SK-N-SH (cell line): ENCODE results near the gene HDAC4. TPM values are rescaled to one million over a fixed set of nuclear protein-coding genes. Genes with fewer than 3 reads are reported as not detected.

Experiments used
- CTCF ChIA-PET: fragments of 300-600, 350-600 bp; formaldehyde crosslinking; extraction: SDS; loops from one replicate; lab custom pipeline; 2021; lab: Yijun Ruan, JAX
- POLR2A ChIA-PET: fragments of 350-600 bp; sonication (Branson Sonifier 250); formaldehyde crosslinking; extraction: SDS; loops from one replicate; lab custom pipeline; 2020; ENCODE audit warnings: antibody characterized with exemption, inconsistent platforms; lab: Yijun Ruan, JAX
- DNase-seq: peaks from one replicate; pipeline ENCODE4 v3.0.0; 2012
- H2AFZ ChIP-seq: fragments of 200-600 bp; sonication (generic); 2 replicates; pipeline ENCODE4 v1.8.1; 2016; ENCODE audit warnings: antibody characterized with exemption, mild to moderate bottlenecking, low read depth
- H3F3A ChIP-seq: fragments of 200-600 bp; sonication (generic); replicated peaks from 2 replicates; pipeline ENCODE3; 2016; ENCODE audit warnings: antibody characterized with exemption, mild to moderate bottlenecking; ENCODE audit not compliant: insufficient read depth
- H3K27ac ChIP-seq, 2 experiments: fragments of 200-500 bp in 1 of 2; fragments of 200-600 bp in 1 of 2; sonication (Bioruptor generic) in 1 of 2; sonication (generic), shearing (Covaris generic) in 1 of 2; 2 replicates each; pipeline versions ENCODE4 v1.5.1 to v1.6.1; 2014 to 2016; ENCODE audit warnings: low read depth in 2 of 2, inconsistent platforms in 1 of 2, low read length in 1 of 2, mild to moderate bottlenecking in 1 of 2, mixed read lengths in 1 of 2
- H3K27me3 ChIP-seq: fragments of 200-600 bp; sonication (generic), shearing (Covaris generic); 2 replicates; pipeline ENCODE4 v1.6.1; 2016; ENCODE audit warnings: mixed run types; ENCODE audit not compliant: insufficient read depth
- H3K36me3 ChIP-seq, 2 experiments: fragments of 200-500 bp in 1 of 2; fragments of 200-600 bp in 1 of 2; sonication (Bioruptor generic) in 1 of 2; sonication (generic) in 1 of 2; replicated peaks in 1 of 2; 2 replicates each; pipeline versions ENCODE3 to v1.5.1; 2014 to 2016; ENCODE audit warnings: low read length in 1 of 2, mild to moderate bottlenecking in 1 of 2; ENCODE audit not compliant: insufficient read depth in 2 of 2, control insufficient read depth in 1 of 2
- H3K4me1 ChIP-seq, 2 experiments: fragments of 200-500 bp in 1 of 2; fragments of 200-600 bp in 1 of 2; sonication (Bioruptor generic) in 1 of 2; sonication (generic), shearing (Covaris generic) in 1 of 2; 2 replicates each; pipeline versions ENCODE4 v1.5.1 to v1.6.1; 2014 to 2016; ENCODE audit warnings: low read depth in 1 of 2, low read length in 1 of 2, mixed run types in 1 of 2; ENCODE audit not compliant: insufficient read depth in 2 of 2, control insufficient read depth in 1 of 2
- H3K4me2 ChIP-seq: fragments of 200-600 bp; sonication (generic), shearing (Covaris generic); 2 replicates; pipeline ENCODE4 v1.6.1; 2017; ENCODE audit warnings: mixed run types
- H3K4me3 ChIP-seq, 2 experiments: fragments of 200-500 bp in 1 of 2; fragments of 200-600 bp in 1 of 2; sonication (Bioruptor generic) in 1 of 2; sonication (generic), shearing (Covaris generic) in 1 of 2; 2 replicates each; pipeline versions ENCODE4 v1.5.1 to v1.8.1; 2014 to 2016; ENCODE audit warnings: low read depth in 2 of 2, inconsistent platforms in 1 of 2, low read length in 1 of 2, mild to moderate bottlenecking in 1 of 2, mixed read lengths in 1 of 2, moderate library complexity in 1 of 2
- H3K79me2 ChIP-seq: fragments of 200-600 bp; sonication (generic); 2 replicates; pipeline ENCODE4 v1.8.1; 2017; ENCODE audit warnings: mild to moderate bottlenecking; ENCODE audit not compliant: insufficient read depth
- H3K9ac ChIP-seq: fragments of 200-600 bp; sonication (generic); 2 replicates; pipeline ENCODE4 v1.6.1; 2017; ENCODE audit warnings: mixed run types
- H3K9me2 ChIP-seq: fragments of 200-600 bp; sonication (generic); 2 replicates; pipeline ENCODE4 v1.6.1; 2017; ENCODE audit warnings: mixed run types
- H3K9me3 ChIP-seq: fragments of 200-600 bp; sonication (generic); 2 replicates; pipeline ENCODE4 v1.6.1; 2017; ENCODE audit warnings: mixed run types, mild to moderate bottlenecking, moderate library complexity
- H4K20me1 ChIP-seq: fragments of 200-600 bp; sonication (generic); 2 replicates; pipeline ENCODE4 v1.6.1; 2017; ENCODE audit warnings: mild to moderate bottlenecking, mixed run types; ENCODE audit not compliant: insufficient read depth
- CTCF ChIP-seq: fragments of 200-600 bp; sonication (generic); IDR thresholded peaks from 2 replicates; pipeline ENCODE4 v1.6.1; 2017; ENCODE audit warnings: antibody characterized with exemption, mild to moderate bottlenecking, moderate library complexity
- EZH2phosphoT487 ChIP-seq: fragments of 200-600 bp; sonication (generic); IDR thresholded peaks from 2 replicates; pipeline ENCODE4 v1.6.1; 2017; ENCODE audit warnings: low read depth, mixed run types, mild to moderate bottlenecking, antibody characterized with exemption, moderate library complexity, borderline replicate concordance
- GABPA ChIP-seq: IDR thresholded peaks from 2 replicates; pipeline ENCODE4 v1.4.0; 2012; ENCODE audit warnings: low read depth, mild to moderate bottlenecking
- GATA2 ChIP-seq: sonication (generic); formaldehyde crosslinking; IDR thresholded peaks from 2 replicates; pipeline ENCODE4 v1.5.0; 2020; ENCODE audit warnings: mild to moderate bottlenecking, missing genetic modification reagents
- JUND ChIP-seq: IDR thresholded peaks from 2 replicates; pipeline ENCODE4 v1.4.0; 2012
- MEF2A ChIP-seq: IDR thresholded peaks from 2 replicates; pipeline ENCODE4 v1.4.0; 2012; ENCODE audit warnings: low read depth, borderline replicate concordance
- NRF1 ChIP-seq: IDR thresholded peaks from 2 replicates; pipeline ENCODE4 v1.6.1; 2012; ENCODE audit warnings: low read depth, mild to moderate bottlenecking, low read length
- PBX3 ChIP-seq: IDR thresholded peaks from 2 replicates; pipeline ENCODE4; 2012
- RCOR1 ChIP-seq: fragments of 150-350 bp; IDR thresholded peaks from 2 replicates; pipeline ENCODE4 v1.6.1; 2017; ENCODE audit warnings: antibody characterized with exemption, low read length
- RFX5 ChIP-seq: IDR thresholded peaks from 2 replicates; pipeline ENCODE4 v1.6.1; 2012; ENCODE audit warnings: mild to moderate bottlenecking, improper control_type of control experiment, low read length
- RXRA ChIP-seq: IDR thresholded peaks from 2 replicates; pipeline ENCODE4 v1.4.0; 2012; ENCODE audit warnings: low read depth, mild to moderate bottlenecking, borderline replicate concordance
- SIN3A ChIP-seq: IDR thresholded peaks from 2 replicates; pipeline ENCODE4 v1.6.1; 2012; ENCODE audit warnings: low read depth, mild to moderate bottlenecking, low read length, moderate library complexity, borderline replicate concordance
- SMC3 ChIP-seq: IDR thresholded peaks from 2 replicates; pipeline ENCODE4 v1.6.1; 2012; ENCODE audit warnings: low read depth, low read length, improper control_type of control experiment
- TAF1 ChIP-seq: IDR thresholded peaks from 2 replicates; pipeline ENCODE4 v1.6.1; 2012; ENCODE audit warnings: low read depth, mild to moderate bottlenecking, low read length, moderate library complexity, borderline replicate concordance
- USF1 ChIP-seq: IDR thresholded peaks from 2 replicates; pipeline ENCODE4 v1.4.0; 2012; ENCODE audit warnings: low read depth, borderline replicate concordance
- USF2 ChIP-seq: fragments of 150-350 bp; IDR thresholded peaks from 2 replicates; pipeline ENCODE4 v1.6.1; 2017; ENCODE audit warnings: antibody characterized with exemption, low read length, low read depth, borderline replicate concordance
- YY1 ChIP-seq: IDR thresholded peaks from 2 replicates; pipeline ENCODE4 v1.4.0; 2012; ENCODE audit warnings: low read depth, mild to moderate bottlenecking
- ZBTB33 ChIP-seq: IDR thresholded peaks from 2 replicates; pipeline ENCODE4 v1.4.0; 2012; ENCODE audit warnings: low read depth, borderline replicate concordance
- WGBS: methylation state at CpG from one replicate; pipeline ENCODE4 v1.1.6; 2017; ENCODE audit warnings: low lambda C conversion rate; 5-methylcytosine and 5-hydroxymethylcytosine counted together
- polyA plus RNA-seq, 3 experiments: library from polyadenylated mRNA; depleted of rRNA; stranded (reverse); fragments of >200 nt; gene quantifications; 2 replicates each; pipeline ENCODE4 v1.2.3, GENCODE V29; 2012

HDAC4 gene
- polyA plus RNA-seq, 1 of the 3 experiments (the other 2 are of a cell fraction), result 5.5 TPM

- Histone ChIP-seq H3K4me2 (no peak overlapping the region), H3K27me3 (no peaks in the 10 kb centered on the region), H3K9ac (no peak overlapping the region), H2AFZ (no peak overlapping the region), H3K4me3 (no peak overlapping the region), H3K4me1 (peaks cover 0 to under 1% of the 10 kb centered on the region in 2 experiments; a peak in 1 of 4 replicates), H3K79me2 (peaks cover 4% of the 10 kb centered on the region; the same call in 1 of the 2 replicates), H4K20me1 (no peaks in the 10 kb centered on the region), H3K9me3 (no peaks in the 10 kb centered on the region), H3K9me2 (no peaks in the 10 kb centered on the region), H3K27ac (no peak overlapping the region), H3K36me3 (peaks cover 6 to 12% of the 10 kb centered on the region in 2 experiments), H3F3A (no peaks in the 10 kb centered on the region)
- ChIA-PET CTCF (interaction anchor here (1.4 kb wide), 1 partner anchor 211 kb away, joined by 4 read pairs; no protein-coding TSS in a partner anchor), POLR2A (no interaction called here)
- no peak for TF ChIP-seq RCOR1
- TF ChIP-seq USF2, result no peak
- TF ChIP-seq SMC3, result no peak
- no peak for TF ChIP-seq CTCF
- TF ChIP-seq EZH2phosphoT487, result no peak
- TF ChIP-seq GATA2 (CRISPR knock-in tag), result no peak
- no peak for TF ChIP-seq MEF2A
- no peak for TF ChIP-seq NRF1
- TF ChIP-seq PBX3, result no peak
- no peak for TF ChIP-seq TAF1
- TF ChIP-seq RXRA, result no peak
- TF ChIP-seq USF1, result no peak
- no peak for TF ChIP-seq GABPA
- no peak for TF ChIP-seq ZBTB33
- no peak for TF ChIP-seq JUND
- TF ChIP-seq SIN3A, result no peak
- no peak for TF ChIP-seq RFX5
- TF ChIP-seq YY1, result no peak
- WGBS, result 84% methylated on average over 2 of the region's 2 CpGs
- DNase-seq, result no peak
Measured at GRCh38 chr2:239354791-239355136, 46.1 kb downstream of the HDAC4 start.
